ENCODE results near the gene NRP2.
A peak's percentile ranks its signal among the peaks of the same experiment; 100 is the strongest.

The NRP2 gene

GRCh38 chr2:205682239-205682970 lies at the start of gene NRP2:
Gene NRP2, plus strand, starts transcription at chr2:205682501. Its CDS starts 790 bp downstream, at chr2:205683291.
- peak; percentile 71 for DNase-seq

DNA sequence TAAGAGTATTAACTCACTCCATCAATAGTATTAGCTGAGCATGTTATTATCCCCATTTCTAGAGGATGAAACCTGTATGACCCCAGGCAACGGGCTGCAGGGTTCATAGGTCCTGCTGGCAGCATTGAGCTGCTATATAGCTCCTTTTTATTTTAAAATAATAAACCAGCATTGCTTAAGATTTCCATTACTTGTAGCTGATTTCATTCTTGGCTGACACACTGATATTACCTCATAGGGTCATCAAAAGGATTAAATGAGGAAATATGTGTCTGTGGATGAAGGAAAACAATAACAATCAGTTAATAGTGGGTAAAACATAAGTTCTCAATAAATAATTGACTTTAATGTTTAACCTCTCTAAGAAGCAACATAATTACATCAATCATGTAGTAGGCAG lies 48.3 kb upstream of the NRP2 start:
- no peak for DNase-seq

DNA sequence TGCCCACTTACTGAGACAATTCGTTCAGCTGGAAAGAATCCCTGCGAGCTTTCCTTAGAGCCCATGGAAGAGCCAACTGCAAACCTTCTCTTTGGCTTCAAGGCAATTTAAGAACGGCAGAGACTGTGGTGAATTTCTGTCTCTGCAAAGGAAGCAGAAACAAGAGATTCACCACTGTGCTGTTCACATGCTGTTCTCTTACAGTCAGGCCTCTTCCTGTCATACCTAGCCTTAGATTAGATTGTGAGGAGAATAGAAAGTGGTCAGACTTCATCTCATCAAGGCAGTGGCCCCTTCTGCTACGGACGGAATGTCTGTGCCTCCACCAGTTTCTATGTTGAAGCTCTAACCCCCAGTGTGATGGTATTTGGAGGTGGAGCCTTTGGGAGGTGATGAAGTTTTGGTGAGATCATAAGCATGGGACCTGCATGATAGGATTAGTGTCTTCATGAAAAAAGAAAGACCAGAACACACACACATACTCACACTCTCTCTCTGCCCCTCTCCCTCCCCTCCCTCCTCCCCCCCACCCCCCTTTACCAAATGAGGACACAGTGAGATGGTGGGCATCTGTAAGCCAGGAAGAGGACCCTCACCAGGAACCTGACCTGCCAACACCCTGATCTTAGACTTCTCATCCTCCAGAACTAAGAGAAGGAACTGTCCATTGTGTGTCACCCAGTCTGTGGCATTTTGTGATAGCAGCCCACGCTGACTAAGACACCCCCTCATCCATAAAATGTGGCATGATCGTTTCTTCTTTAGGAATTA lies 45.6 kb upstream of the NRP2 start:
- DNase-seq, result no peak

DNA sequence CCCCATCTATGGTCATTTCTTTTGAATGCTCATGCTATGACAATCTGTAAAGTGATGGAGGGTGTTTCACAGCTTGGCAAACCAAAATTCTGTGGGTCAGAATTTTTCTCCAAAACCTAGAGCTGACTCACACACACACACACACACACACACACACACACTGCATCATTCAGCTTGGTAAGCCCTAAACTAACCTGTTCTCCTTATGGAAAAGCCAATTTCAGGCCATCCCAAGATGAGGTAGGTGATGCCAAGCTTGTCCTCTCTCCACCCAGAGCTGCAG lies 45.0 kb upstream of the NRP2 start:
- DNase-seq, result no peak

- no peak for DNase-seq
Observed at GRCh38 chr2:205637779-205638503, 44.4 kb upstream of the NRP2 start.

DNA sequence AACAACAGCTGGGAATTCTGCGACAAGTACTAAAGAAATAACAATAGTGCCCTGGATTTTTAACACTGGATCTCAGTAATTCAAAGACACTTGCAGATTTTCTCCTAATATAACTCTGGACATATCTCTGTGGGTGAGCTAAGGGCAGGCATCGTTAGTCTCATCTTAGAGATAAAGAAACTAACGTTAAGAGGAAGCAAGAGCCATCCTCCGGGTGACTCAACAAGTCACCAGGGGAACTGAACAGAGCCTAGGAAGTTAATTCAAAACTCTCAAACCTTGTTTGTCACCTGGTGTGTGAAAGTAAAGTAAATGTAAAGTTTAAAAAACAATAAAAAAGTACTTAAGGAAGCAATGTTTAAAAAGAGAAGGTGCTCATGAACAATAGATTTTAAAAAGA lies 41.6 kb upstream of the NRP2 start:
- no peak for DNase-seq

GRCh38 chr2:205642599-205643356 lies 39.5 kb upstream of the NRP2 start:
- no peak for DNase-seq

DNA sequence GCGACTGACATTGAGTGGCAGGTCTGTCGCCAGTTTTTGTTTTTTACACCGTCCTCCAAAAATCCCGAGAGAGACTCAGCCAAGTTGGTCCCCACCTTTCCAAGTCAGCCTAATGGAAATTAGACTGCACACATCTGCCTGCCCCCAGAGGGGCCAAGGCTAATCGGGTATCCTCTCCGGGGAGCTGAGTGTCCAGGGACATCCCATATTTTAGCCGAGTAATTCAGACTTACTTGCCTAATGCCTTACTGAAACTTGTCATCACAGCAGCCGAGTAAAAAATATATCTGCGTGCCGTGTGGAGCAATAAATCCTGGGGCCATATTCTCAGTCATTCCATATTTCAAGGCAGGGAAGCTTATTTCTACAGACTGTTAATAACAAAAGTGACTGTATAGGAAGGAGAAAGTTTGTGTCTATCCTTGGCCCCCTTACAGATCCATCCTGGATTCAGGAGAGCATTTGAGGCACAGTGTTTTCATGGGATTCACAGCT lies 38.9 kb upstream of the NRP2 start:
- no peak for DNase-seq

DNA sequence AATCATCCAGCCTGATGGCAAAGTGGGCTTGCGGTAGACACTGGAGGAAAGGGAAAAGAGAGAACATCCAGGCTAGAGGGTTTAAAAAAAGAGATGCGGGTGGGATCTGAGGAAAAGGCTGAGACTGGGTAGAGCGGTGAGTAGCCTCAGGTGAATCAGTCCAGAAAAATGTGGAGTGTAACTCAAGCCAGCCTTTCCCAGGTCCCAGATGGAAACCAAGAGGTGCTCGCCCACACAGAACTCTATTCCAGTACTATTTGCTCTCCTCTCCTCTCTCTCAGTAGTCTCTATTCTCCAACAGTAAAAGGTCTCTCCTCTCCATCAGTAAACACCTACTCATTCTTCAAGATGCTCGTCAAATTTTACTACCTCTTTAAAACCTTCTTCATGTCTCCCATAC lies 38.3 kb upstream of the NRP2 start:
- no peak for DNase-seq

DNA sequence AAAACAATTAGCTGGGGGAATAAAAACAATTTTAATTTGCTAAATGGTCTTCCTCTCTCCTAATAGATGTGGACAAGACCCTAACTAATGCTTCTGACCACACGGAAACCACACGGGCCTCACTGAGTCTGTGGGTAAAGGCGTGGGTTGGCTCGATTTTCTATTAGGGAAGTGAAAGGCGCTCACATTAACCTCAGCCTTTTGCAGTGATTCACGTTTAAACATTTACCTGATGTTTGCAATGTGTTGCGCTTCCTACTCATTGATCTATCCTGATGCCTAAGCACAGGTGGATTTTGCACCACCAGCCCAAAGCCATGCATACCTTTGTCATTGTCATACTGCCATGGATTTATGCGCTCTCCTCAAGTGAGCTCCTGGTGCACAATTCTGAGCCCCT lies 35.6 kb upstream of the NRP2 start:
- DNase-seq, result no peak

- no peak for DNase-seq
Observed at GRCh38 chr2:205650450-205650849, 31.9 kb upstream of the NRP2 start.

DNA sequence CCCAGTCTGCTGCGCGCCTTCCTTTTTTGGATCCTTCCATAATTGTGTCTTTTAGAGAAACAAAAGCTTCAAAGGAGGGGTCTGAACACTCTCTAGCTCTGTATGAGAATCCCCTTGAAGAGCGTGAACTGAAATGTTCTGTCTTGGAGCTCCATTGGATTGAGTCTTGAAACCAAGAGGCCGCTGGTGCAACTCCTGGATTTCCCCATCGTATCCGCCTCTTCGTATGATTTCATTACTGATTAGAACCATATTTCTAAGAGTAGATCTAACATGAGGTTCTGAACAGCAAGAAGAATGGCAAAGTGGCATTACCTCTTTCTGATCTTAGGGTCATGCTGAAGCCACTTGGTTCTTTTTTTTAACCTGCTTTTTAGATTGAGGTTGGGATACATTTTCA lies 31.4 kb upstream of the NRP2 start:
- DNase-seq, result no peak

GRCh38 chr2:205651719-205652118 lies 30.6 kb upstream of the NRP2 start:
- DNase-seq, result no peak

DNA sequence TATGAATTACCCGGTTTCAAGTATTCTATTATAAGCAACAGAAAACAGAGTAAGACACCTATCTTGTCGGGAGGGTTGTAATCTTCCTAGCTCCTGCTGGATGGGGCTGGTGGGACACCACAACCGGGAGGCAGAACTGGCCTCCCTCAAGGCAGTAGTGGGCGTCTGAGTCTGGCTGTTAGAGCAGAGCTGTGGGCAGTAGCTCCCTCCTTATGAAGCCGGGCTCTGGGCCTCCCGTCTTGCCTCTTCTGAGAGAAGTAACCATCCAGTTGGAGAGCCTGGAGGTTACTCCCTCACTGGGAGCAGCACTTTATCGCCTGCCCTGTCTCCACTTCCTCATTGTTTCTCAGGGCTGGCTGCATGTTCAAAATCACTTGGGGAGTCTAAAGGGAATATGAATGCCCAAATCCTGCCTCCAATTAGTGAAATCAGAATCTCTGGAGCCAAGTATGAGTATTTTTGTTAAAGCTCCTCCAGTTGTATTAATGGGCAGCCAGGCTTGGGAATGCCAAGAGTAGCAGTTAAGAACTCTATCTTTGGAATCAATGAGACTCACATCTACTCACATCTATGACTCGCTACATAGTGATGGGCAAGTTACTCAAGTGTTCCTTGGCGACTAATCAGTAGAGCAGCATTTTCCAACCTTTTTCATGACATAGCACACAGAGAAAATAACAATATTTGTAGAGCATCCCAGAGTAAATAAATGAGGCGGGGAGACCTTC lies 27.3 kb upstream of the NRP2 start:
- DNase-seq, result no peak

DNA sequence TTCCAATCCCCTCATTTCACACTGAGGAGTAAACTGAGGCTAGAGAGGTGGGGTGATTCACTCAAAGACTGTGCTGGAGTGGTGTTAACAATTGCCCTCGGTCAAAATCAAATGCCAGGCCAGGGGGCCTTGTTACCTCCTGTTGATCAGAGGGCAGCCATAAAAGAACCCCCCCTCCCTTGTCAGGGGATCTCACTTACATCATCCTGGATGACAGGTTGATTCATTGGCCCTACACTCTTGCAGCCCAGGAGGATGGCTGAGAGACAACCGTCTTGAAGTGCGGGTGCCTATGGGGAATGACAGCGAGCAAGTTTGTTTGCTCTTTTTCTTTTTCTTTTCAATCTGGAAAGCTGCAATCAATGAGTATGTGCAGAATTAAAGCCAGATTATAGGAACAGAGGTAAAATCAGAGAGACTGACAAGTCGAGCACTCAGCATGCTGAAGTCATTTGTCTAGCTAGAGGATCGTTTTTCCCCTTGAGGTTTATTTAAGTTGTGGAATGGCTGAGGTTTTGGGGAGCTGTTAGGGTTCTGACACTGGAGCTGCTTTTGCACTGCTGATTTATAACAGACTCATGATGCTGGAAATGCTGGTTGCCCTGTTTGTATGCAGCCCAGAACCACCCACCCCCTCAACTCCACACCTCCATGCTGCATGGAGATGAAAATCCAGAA lies 26.4 kb upstream of the NRP2 start:
- no peak for DNase-seq

- DNase-seq, result no peak
Observed at GRCh38 chr2:205656461-205656860, 25.8 kb upstream of the NRP2 start.

DNA sequence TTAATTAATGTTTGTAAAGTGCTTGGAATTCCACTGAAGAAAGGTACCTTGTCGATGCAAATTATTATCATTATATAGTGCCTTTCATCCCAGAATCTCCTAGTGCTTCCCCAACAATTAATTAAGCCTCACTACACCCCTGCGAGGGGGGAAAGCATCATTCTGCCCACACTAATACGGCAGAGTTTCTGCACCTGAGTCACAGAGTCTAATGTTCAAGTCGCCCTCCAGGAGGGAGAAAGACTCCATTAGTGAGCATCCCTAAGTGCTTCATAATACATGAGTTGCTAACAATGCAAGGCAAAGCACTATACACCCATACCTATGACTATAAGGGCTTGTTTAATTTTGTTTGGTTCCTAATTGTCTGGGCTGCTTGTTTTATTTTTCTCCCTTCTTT lies 25.4 kb upstream of the NRP2 start:
- no peak for DNase-seq

- DNase-seq, result no peak
Observed at GRCh38 chr2:205657579-205657978, 24.7 kb upstream of the NRP2 start.

DNA sequence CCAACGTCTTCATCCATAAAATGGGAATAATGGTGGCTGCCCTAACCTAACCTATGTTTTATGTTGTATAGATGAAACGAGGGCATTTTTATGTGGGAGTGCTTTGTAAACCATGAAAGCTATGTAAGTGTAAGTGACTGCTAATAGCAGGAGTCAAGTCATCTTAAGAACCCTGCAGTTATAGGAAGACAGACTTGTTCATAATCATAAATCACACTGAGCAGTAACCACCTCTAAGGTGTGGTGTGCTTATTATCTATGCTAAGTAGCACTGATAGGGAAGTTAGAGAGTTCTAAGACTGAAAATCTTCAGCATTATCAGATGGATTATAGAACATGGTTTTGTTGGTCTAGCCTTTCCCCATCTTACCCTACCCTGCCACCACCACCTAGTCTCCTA lies 24.2 kb upstream of the NRP2 start:
- DNase-seq, result no peak

DNA sequence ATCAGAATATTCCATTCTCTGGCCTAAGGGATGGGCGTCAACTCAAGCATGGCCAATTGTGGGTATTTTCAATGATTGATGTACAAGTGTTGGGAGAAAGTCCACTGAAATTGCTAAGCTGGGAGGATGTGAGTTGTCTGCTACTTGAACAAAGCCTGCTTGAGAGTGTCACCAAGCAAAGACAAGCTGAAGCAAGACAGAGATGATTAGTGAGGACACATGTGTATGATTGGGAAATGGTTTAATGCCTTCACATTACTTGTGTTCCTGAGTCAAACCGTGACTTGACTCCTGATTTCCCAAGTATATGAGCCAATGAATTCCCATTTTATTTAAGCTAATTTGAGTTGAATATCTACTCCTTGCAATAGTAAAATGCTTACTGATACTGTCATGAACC lies 23.7 kb upstream of the NRP2 start:
- no peak for DNase-seq

DNA sequence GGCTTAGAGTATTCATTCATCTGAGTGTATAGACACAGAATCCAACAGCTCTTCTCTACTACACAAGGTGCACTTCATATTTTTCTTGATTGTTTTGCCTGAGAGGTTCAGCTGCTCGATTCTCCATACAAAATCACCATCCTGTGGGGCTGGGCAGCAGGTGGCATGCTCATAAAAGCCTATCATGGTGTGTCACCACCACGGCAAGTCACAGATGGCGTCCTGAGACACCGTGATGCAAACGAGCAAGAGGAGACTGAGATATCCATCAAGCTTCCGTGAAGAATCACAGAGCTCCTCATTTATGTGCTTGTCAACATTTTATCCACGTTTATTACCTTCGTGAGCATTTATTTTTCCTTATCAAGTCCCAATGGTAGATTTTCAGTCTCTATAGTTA lies 22.4 kb upstream of the NRP2 start:
- DNase-seq, result no peak

Data from hippocampal formation (tissue), 2 donors.